Duodenal mucosa (tissue), 2 donors: ENCODE measurements around the gene MET.

Experiments
- H3K27ac ChIP-seq: one replicate; pipeline ENCODE4 v1.7.0; 2013; ENCODE audit warnings: low read depth, low read length
- H3K27me3 ChIP-seq, 2 donors: one replicate each; pipeline ENCODE4 v1.7.0; 2013; ENCODE audit warnings: low read length in 2 of 2, control low read depth in 1 of 2; ENCODE audit not compliant: insufficient read depth in 2 of 2, control insufficient read depth in 1 of 2
- H3K36me3 ChIP-seq, 2 donors: one replicate each; pipeline ENCODE4 v1.7.0; 2013; ENCODE audit warnings: low read length in 2 of 2, control low read depth in 1 of 2; ENCODE audit not compliant: insufficient read depth in 2 of 2, control insufficient read depth in 1 of 2
- H3K4me1 ChIP-seq, 2 donors: one replicate each; pipeline ENCODE4 v1.7.0; 2013; ENCODE audit warnings: low read length in 2 of 2, control low read depth in 1 of 2; ENCODE audit not compliant: insufficient read depth in 2 of 2, control insufficient read depth in 1 of 2
- H3K4me3 ChIP-seq, 2 donors: one replicate each; pipeline ENCODE4 v1.7.0; 2013; ENCODE audit warnings: low read length in 2 of 2, low read depth in 1 of 2
- H3K9ac ChIP-seq, 2 donors: one replicate each; pipeline ENCODE4 v1.7.0; 2013; ENCODE audit warnings: low read length in 2 of 2, low read depth in 1 of 2
- H3K9me3 ChIP-seq, 2 donors: one replicate each; pipeline ENCODE4 v1.7.0; 2013; ENCODE audit warnings: low read length in 2 of 2, control low read depth in 1 of 2; ENCODE audit not compliant: control insufficient read depth in 1 of 2

Gene MET

DNA sequence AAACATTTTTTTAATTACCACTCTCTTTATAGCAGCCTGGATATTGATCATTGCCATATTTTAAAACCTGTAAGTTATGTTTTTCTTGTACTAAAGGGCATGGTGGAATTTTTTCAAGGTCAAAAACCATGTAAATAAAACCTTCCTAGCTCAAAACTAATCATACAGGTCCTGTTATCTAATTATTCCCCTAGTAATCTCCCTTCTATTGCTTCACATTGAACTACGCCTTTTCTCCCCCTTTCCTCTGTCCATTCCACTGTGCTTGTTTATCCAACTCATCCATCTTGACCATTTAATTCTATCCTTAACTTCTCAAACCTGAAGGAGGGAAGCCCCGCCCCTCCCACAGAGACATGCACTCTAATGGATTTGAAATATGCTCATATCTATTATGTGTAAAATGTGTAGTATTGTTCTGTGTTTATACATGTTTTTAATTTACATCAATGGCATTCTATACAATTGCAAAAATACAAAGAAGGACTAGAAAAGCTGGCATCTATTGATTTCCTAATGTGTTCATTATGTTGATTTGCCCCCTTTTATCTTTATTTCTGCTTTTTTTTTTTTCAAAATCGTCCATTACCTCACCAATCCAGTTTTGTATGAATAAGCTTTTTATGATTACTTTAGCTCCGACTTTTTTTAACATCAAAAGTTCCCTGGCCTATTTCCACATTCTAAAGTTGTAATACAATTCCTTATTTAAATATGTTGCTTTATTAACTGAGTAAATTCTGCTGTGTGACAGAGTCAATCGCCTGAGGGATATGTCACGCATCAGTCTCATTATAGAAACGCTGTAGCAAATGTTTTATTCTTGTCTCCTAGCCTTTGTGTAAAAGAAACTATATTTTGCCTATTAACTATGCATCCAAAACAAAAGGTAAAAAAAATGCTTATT lies 61.0 kb downstream of the MET start:
- Histone ChIP-seq H3K27me3 (no peaks in the 10 kb centered on the region), H3K36me3 (peaks cover 4% of the 10 kb centered on the region in 2 donors), H3K27ac (no peak overlapping the region), H3K9me3 (no peaks in the 10 kb centered on the region), H3K4me1 (no peaks in the 10 kb centered on the region), H3K4me3 (no peak overlapping the region), H3K9ac (no peak overlapping the region)

GRCh38 chr7:116733924-116734580 lies 62.1 kb downstream of the MET start:
- H3K9ac ChIP-seq: no peak overlapping the region
- no peaks in the 10 kb centered on the region for H3K4me1 ChIP-seq
- H3K27me3 ChIP-seq: no peaks in the 10 kb centered on the region
- no peak overlapping the region for H3K27ac ChIP-seq
- no peaks in the 10 kb centered on the region for H3K9me3 ChIP-seq
- H3K36me3 ChIP-seq: peaks cover 4% of the 10 kb centered on the region in 2 donors
- H3K4me3 ChIP-seq: no peak overlapping the region

- no peaks in the 10 kb centered on the region for H3K27me3 ChIP-seq
- peaks cover 4% of the 10 kb centered on the region in 2 donors for H3K36me3 ChIP-seq
- no peaks in the 10 kb centered on the region for H3K9me3 ChIP-seq
- no peak overlapping the region for H3K27ac ChIP-seq
- H3K4me1 ChIP-seq: no peaks in the 10 kb centered on the region
- H3K4me3 ChIP-seq: no peak overlapping the region
- H3K9ac ChIP-seq: no peak overlapping the region
Observed at GRCh38 chr7:116734710-116735109, 62.7 kb downstream of the MET start.

- no peak overlapping the region for H3K27ac ChIP-seq
- H3K4me3 ChIP-seq: no peak overlapping the region
- H3K4me1 ChIP-seq: no peaks in the 10 kb centered on the region
- no peak overlapping the region for H3K9ac ChIP-seq
- H3K27me3 ChIP-seq: no peaks in the 10 kb centered on the region
- peaks cover 0 to 14% of the 10 kb centered on the region in 2 donors for H3K36me3 ChIP-seq
- no peaks in the 10 kb centered on the region for H3K9me3 ChIP-seq
Observed at GRCh38 chr7:116736927-116737715, 65.1 kb downstream of the MET start.

GRCh38 chr7:116738378-116738777 lies 66.4 kb downstream of the MET start:
- Histone ChIP-seq H3K27me3 (no peaks in the 10 kb centered on the region), H3K36me3 (peaks cover 0 to 18% of the 10 kb centered on the region in 2 donors), H3K4me3 (no peak overlapping the region), H3K4me1 (no peaks in the 10 kb centered on the region), H3K9ac (no peak overlapping the region), H3K27ac (no peak overlapping the region), H3K9me3 (no peaks in the 10 kb centered on the region)

- Histone ChIP-seq H3K27ac (no peak overlapping the region), H3K9me3 (no peaks in the 10 kb centered on the region), H3K36me3 (peaks cover 0 to 18% of the 10 kb centered on the region in 2 donors), H3K4me1 (no peaks in the 10 kb centered on the region), H3K4me3 (no peak overlapping the region), H3K9ac (no peak overlapping the region), H3K27me3 (no peaks in the 10 kb centered on the region)
Observed at GRCh38 chr7:116739307-116739706, 67.3 kb downstream of the MET start.

DNA sequence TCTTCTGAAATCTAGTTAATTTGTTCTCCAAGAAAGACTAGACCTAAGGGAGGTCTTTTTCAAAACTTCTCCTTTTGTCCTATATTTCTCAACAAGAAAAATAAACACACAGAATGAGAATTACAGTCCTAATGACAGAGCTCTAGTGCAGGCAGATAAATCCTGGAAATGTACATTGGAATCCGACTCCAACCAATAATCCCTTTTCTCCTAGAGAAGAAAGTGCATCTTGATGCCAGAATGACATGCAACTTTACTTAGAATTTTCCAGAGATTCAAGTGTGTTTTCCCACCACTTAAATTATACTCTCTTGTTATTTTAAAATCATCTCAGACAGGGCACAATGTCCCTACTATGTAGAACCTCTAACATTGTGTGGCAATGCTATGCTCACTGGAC lies 68.2 kb downstream of the MET start:
- Histone ChIP-seq H3K27me3 (no peaks in the 10 kb centered on the region), H3K4me3 (no peak overlapping the region), H3K4me1 (no peaks in the 10 kb centered on the region), H3K9me3 (no peaks in the 10 kb centered on the region), H3K27ac (no peak overlapping the region), H3K36me3 (peaks cover 0 to 14% of the 10 kb centered on the region in 2 donors), H3K9ac (no peak overlapping the region)

- no peaks in the 10 kb centered on the region for H3K9me3 ChIP-seq
- H3K36me3 ChIP-seq: peaks cover 0 to 14% of the 10 kb centered on the region in 2 donors
- no peaks in the 10 kb centered on the region for H3K4me1 ChIP-seq
- H3K9ac ChIP-seq: no peak overlapping the region
- no peaks in the 10 kb centered on the region for H3K27me3 ChIP-seq
- H3K4me3 ChIP-seq: no peak overlapping the region
- no peak overlapping the region for H3K27ac ChIP-seq
Observed at GRCh38 chr7:116740755-116741462, 68.9 kb downstream of the MET start.

- Histone ChIP-seq H3K27me3 (no peaks in the 10 kb centered on the region), H3K27ac (no peak overlapping the region), H3K9me3 (no peaks in the 10 kb centered on the region), H3K4me1 (no peaks in the 10 kb centered on the region), H3K36me3 (peaks cover 0 to 14% of the 10 kb centered on the region in 2 donors), H3K4me3 (no peak overlapping the region), H3K9ac (no peak overlapping the region)
Observed at GRCh38 chr7:116741625-116742316, 69.8 kb downstream of the MET start.
